HL-60 (cell line): ENCODE measurements around the gene AP1B1.

Experiments used
- CTCF ChIP-seq: IDR thresholded peaks from one replicate; pipeline ENCODE4 v1.5.1; 2011; ENCODE audit warnings: low read length, control low read depth, inconsistent platforms; ENCODE audit not compliant: insufficient read depth
- POLR2AphosphoS5 ChIP-seq: IDR thresholded peaks from 2 replicates; pipeline ENCODE4 v1.6.1; 2012; ENCODE audit warnings: low read depth

GRCh38 chr22:29385151-29385704 is 3.1 kb downstream of the AP1B1 start:
- no peak for TF ChIP-seq CTCF
- TF ChIP-seq POLR2AphosphoS5: no peak
